Smooth muscle cell (in vitro differentiated cells): ENCODE results near the gene NXPE3. TPM values are rescaled to one million over a fixed set of nuclear protein-coding genes. Genes with fewer than 3 reads are reported as not detected.
A peak's percentile ranks its signal among the peaks of the same experiment; 100 is the strongest.

ENCODE experiments used
- DNase-seq: peaks from one replicate; lab custom pipeline; 2025; ENCODE audit not compliant: unreplicated experiment; lab: John Stamatoyannopoulos, UW
- H2AFZ ChIP-seq: fragments of 200-600 bp; sonication (generic); 2 replicates; pipeline ENCODE4 v1.6.0; 2016; ENCODE audit warnings: antibody characterized with exemption, low read depth, mild to moderate bottlenecking
- H3F3A ChIP-seq: fragments of 200-600 bp; sonication (generic); 2 replicates; pipeline ENCODE4 v1.6.0; 2017; ENCODE audit warnings: antibody characterized with exemption, low read depth
- H3K27ac ChIP-seq: fragments of 200-600 bp; sonication (generic); 2 replicates; pipeline ENCODE4 v1.5.1; 2016; ENCODE audit warnings: low read depth, mild to moderate bottlenecking
- H3K27me3 ChIP-seq: fragments of 200-600 bp; sonication (generic); 2 replicates; pipeline ENCODE4 v1.6.1; 2016; ENCODE audit warnings: low read depth, mild to moderate bottlenecking
- H3K36me3 ChIP-seq: fragments of 200-600 bp; sonication (generic); 2 replicates; pipeline ENCODE4 v1.5.1; 2016; ENCODE audit warnings: low read depth
- H3K4me1 ChIP-seq: fragments of 200-600 bp; sonication (generic); 2 replicates; pipeline ENCODE4 v1.5.1; 2016; ENCODE audit warnings: low read depth
- H3K4me2 ChIP-seq: fragments of 200-600 bp; sonication (generic); 2 replicates; pipeline ENCODE4 v1.6.0; 2016; ENCODE audit warnings: mild to moderate bottlenecking
- H3K4me3 ChIP-seq: fragments of 200-600 bp; sonication (generic); 2 replicates; pipeline ENCODE4 v1.5.1; 2016; ENCODE audit warnings: mild to moderate bottlenecking
- H3K79me2 ChIP-seq: fragments of 200-600 bp; sonication (generic); 2 replicates; pipeline ENCODE4 v1.6.0; 2016; ENCODE audit warnings: low read depth, mild to moderate bottlenecking
- H3K9ac ChIP-seq: fragments of 200-600 bp; sonication (generic); 2 replicates; pipeline ENCODE4 v1.6.0; 2016; ENCODE audit warnings: low read depth
- H3K9me3 ChIP-seq: fragments of 200-600 bp; sonication (generic); replicated peaks from 2 replicates; pipeline ENCODE4 v1.5.1; 2016; ENCODE audit warnings: low read depth
- H4K20me1 ChIP-seq: fragments of 200-600 bp; sonication (generic); 2 replicates; pipeline ENCODE4 v1.6.0; 2016; ENCODE audit warnings: low read depth
- CTCF ChIP-seq: fragments of 200-600 bp; sonication (generic); IDR thresholded peaks from 2 replicates; pipeline ENCODE4 v1.5.1; 2017; ENCODE audit warnings: borderline replicate concordance, mild to moderate bottlenecking, antibody characterized with exemption; ENCODE audit not compliant: insufficient read depth, poor library complexity, severe bottlenecking
- WGBS: methylation state at CpG from one replicate; pipeline ENCODE4 v1.1.7; 2016; ENCODE audit warnings: low lambda C conversion rate; 5-methylcytosine and 5-hydroxymethylcytosine counted together
- polyA plus RNA-seq: library from polyadenylated mRNA; unstranded; fragments of >200 nt; fragmentation: Nextera tagmentation; extraction: Ambion mirVana; gene quantifications from 2 replicates; pipeline ENCODE4 v1.2.1, GENCODE V29; 2016
- total RNA-seq: library from RNA; depleted of rRNA; stranded (reverse); fragments of >200 nt; gene quantifications from 2 replicates; pipeline ENCODE4 v1.2.3, GENCODE V29; 2014

Gene NXPE3
- 8.6 and 10.2 TPM in 2 replicates for total RNA-seq
- polyA plus RNA-seq, result 5.6 and 7.0 TPM in 2 replicates

DNA sequence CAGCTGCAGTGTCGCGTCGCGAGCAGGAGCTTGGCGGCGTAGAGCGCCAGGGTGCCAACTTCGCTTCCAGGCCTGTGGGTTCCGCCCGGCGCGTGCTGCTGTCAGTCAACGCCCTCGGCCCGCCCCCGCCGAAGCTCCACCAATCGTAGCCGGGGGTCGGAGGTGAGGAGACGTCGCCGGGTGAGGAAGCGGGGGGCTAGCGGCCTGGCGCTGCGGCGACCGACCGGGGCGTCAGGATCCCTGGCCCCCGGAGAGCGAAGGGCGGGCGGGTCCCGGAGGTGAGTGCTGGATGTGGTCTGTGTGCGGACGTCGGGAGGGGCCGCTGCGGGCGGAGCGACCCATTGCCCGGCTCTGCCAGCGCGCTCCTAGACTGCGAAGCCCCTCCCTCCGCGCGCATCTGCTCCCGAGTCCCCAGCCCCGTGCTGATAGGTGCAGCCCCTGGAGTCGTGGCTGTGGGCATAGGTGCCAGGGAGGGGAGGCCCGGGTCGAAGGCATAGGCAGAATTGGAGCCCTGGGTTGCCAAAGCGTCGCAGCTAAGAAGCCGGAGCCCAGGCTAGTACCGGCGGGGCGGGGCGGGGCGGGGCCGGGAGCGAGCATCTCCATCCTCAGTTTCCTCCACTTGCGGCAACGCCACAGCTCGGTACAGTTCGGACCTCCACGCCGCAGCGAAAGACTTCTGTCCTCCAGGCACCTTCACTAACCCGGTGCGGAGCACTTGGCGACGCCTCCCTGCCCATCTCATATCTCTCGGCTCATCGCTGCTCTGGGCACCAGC, at the start of gene NXPE3:
Gene NXPE3 (plus strand): TSS at position 165 of the 775 bp plus-strand sequence. CDS start 6,386 bp downstream, outside the sequence.
- under 1% methylated on average over 60 of the region's 78 CpGs for WGBS

GRCh38 chr3:101729586-101729985, 49.4 kb upstream of the NXPE3 start:
- Histone ChIP-seq H3K27me3 (no peaks in the 10 kb centered on the region), H3K4me2 (no peak overlapping the region), H4K20me1 (no peaks in the 10 kb centered on the region), H3K79me2 (peaks cover 18% of the 10 kb centered on the region), H3K36me3 (peaks cover 27% of the 10 kb centered on the region), H3K27ac (no peak overlapping the region), H3K4me1 (peaks cover 7% of the 10 kb centered on the region), H2AFZ (no peak overlapping the region), H3K4me3 (no peak overlapping the region), H3K9me3 (no peaks in the 10 kb centered on the region), H3F3A (no peaks in the 10 kb centered on the region), H3K9ac (no peak overlapping the region)
- WGBS, result over 99% methylated on average over 5 of the region's 5 CpGs
- no peak for DNase-seq
- TF ChIP-seq CTCF, result no peak

More for the DNA sequence above, at the start of gene NXPE3:
- no peaks in the 10 kb centered on the region for H3K36me3 ChIP-seq
- peaks cover 15% of the 10 kb centered on the region for H3K4me1 ChIP-seq
- TF ChIP-seq CTCF, result no peak
- DNase-seq, result peak; percentile 75
- peaks cover 20% of the 10 kb centered on the region for H3K79me2 ChIP-seq
- H3K27ac ChIP-seq, result peak within 1 kb of the TSS; percentile 33
- peak within 1 kb of the TSS; percentile 90 for H3K4me2 ChIP-seq
- H3K9ac ChIP-seq, result peak within 1 kb of the TSS; percentile 67
- no peaks in the 10 kb centered on the region for H3K27me3 ChIP-seq
- H4K20me1 ChIP-seq, result no peaks in the 10 kb centered on the region
- H3K9me3 ChIP-seq, result no peaks in the 10 kb centered on the region
- no peaks in the 10 kb centered on the region for H3F3A ChIP-seq
- peak within 1 kb of the TSS; percentile 76 for H3K4me3 ChIP-seq
- H2AFZ ChIP-seq, result peak within 1 kb of the TSS; percentile 95

DNA sequence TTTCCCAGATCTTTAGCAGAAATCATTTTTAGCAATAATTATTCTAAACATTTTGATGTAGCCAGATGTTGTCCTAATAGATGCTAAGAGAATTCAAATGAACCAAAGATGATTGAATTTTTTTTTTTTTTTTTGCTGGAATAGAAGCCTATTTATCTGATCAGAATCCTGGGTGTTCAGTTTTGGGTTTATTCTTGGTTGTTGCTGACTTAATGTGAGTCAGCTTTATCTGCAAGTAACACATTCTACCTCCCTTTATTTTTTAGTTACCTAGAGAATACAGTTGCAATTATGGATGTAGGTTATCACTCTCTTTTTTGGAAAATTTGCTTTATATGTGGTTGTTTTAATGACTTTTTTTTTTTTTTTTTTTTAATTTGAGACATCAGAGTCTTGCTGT, 48.2 kb upstream of the NXPE3 start:
- peaks cover 10% of the 10 kb centered on the region for H3K79me2 ChIP-seq
- no peak overlapping the region for H3K9ac ChIP-seq
- no peaks in the 10 kb centered on the region for H4K20me1 ChIP-seq
- H3K36me3 ChIP-seq, result peaks cover 33% of the 10 kb centered on the region
- H3K27me3 ChIP-seq, result no peaks in the 10 kb centered on the region
- peaks cover 3% of the 10 kb centered on the region for H3K4me1 ChIP-seq
- H3K27ac ChIP-seq, result no peak overlapping the region
- no peaks in the 10 kb centered on the region for H3K9me3 ChIP-seq
- DNase-seq, result no peak
- TF ChIP-seq CTCF, result no peak
- H3K4me3 ChIP-seq, result no peak overlapping the region
- no peaks in the 10 kb centered on the region for H3F3A ChIP-seq
- H3K4me2 ChIP-seq, result no peak overlapping the region
- H2AFZ ChIP-seq, result no peak overlapping the region

DNA sequence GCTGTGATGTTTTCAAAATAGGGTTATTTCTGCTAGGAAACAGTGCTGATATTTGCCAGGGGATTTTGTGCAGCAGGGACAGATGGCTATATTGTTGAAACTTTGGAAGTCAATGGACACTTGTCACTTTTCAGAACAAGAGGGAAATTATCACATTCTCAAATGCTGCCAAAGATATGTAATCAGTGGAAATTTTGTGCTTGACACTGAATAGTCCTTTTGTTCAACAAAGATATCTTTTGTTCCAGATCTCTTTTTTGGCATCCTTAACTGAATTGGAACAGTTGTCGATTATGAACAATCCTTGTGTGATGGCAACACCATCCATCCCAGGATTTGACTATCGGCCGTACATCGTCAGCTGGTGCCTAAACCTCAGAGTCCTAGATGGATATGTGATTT, 46.8 kb upstream of the NXPE3 start:
- no peaks in the 10 kb centered on the region for H4K20me1 ChIP-seq
- no peak overlapping the region for H3K9ac ChIP-seq
- peaks cover 2% of the 10 kb centered on the region for H3K9me3 ChIP-seq
- no peak overlapping the region for H2AFZ ChIP-seq
- H3K4me1 ChIP-seq, result no peaks in the 10 kb centered on the region
- 94% methylated on average over 4 of the region's 4 CpGs for WGBS
- no peaks in the 10 kb centered on the region for H3F3A ChIP-seq
- no peak overlapping the region for H3K27ac ChIP-seq
- H3K4me2 ChIP-seq, result no peak overlapping the region
- DNase-seq, result no peak
- no peaks in the 10 kb centered on the region for H3K79me2 ChIP-seq
- no peak overlapping the region for H3K4me3 ChIP-seq
- H3K36me3 ChIP-seq, result peaks cover 36% of the 10 kb centered on the region
- no peaks in the 10 kb centered on the region for H3K27me3 ChIP-seq
- no peak for TF ChIP-seq CTCF
